NOMO-1 treated with DMSO at 0.1 percent for 48 hours (cell line): ENCODE results near the gene SNRK.
"Not testable (repeated sequence)": the region's sequence is repeated elsewhere in the genome, so short reads cannot be mapped to it uniquely, and the experiment has no call there.

Experiments
- DNase-seq: peaks from one replicate; lab custom pipeline; 2025; ENCODE audit not compliant: unreplicated experiment; lab: John Stamatoyannopoulos, UW

SNRK gene

DNA sequence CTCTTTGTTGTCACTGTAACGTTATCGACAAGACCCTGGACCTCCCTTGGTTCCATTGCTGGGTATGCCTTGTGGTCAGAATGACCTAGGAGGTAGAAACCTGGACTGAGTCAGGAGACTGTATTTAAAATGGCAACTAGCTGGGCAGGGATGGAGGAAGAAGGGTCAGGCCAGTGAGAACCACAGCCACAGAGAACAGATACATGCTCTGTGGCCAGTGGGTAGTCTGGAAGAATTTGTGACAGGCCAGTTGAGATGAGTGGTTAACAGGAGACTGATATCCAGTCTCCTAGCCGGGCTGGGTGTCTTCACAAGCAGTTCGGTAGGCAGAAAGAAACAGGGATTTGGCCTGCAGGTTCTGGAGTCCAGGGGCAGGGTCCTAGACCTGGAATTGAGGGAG lies 58.9 kb downstream of the SNRK start:
- no peak for DNase-seq

DNA sequence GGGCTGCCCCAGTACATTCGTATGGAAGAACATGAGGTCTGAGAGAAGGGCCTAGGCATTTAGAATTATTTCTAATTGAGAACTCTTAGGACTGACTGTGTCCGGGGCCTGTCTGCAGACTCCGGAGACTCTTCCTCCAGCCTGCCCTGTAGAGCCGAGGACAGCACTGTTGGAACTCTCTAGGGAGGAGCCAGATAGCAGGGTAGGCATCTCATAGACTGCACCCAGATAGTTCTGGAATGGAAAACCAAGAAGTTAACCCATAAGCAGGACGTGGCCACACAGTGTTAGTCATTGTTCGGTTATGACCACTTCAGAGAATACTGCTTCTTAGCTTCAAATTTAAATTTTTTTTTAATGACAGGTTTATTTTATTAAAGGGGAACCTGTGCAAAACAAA lies 59.5 kb downstream of the SNRK start:
- no peak for DNase-seq

GRCh38 chr3:43346978-43347749 lies 60.8 kb downstream of the SNRK start:
- DNase-seq, result no peak

DNA sequence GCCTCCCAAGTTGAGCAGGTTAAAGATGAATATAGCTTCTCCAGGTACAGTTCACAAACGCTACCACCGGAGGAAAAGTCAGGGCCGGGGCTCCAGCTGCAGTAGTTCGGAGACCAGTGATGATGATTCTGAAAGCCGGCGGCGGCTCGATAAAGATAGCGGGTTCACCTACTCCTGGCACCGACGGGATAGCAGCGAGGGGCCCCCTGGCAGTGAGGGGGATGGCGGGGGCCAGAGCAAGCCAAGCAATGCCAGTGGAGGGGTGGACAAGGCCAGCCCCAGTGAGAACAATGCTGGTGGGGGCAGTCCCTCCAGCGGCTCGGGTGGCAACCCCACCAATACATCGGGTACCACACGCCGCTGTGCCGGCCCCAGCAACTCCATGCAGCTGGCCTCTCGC lies 61.4 kb downstream of the SNRK start:
- no peak for DNase-seq

DNA sequence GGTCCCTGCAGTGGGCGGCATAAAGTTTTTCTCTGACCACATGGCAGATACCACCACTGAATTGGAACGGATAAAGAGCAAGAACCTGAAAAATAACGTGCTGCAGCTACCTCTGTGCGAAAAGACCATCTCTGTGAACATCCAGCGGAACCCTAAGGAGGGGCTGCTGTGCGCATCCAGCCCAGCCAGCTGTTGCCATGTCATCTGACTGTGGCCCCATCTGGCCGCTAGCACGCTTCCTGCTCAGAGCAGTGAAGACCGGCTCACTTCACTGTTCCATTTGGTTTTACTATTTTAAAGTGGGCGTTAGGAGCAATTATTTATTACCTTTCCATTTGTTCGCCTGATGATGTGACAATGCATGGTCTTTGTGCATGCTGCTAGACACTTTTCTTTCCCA lies 62.0 kb downstream of the SNRK start:
- no peak for DNase-seq

GRCh38 chr3:43348852-43349574 lies 62.7 kb downstream of the SNRK start:
- DNase-seq, result no peak

- no peak for DNase-seq
Observed at GRCh38 chr3:43349716-43350115, 63.4 kb downstream of the SNRK start.

- no peak for DNase-seq
Observed at GRCh38 chr3:43353393-43353792, 67.1 kb downstream of the SNRK start.

DNA sequence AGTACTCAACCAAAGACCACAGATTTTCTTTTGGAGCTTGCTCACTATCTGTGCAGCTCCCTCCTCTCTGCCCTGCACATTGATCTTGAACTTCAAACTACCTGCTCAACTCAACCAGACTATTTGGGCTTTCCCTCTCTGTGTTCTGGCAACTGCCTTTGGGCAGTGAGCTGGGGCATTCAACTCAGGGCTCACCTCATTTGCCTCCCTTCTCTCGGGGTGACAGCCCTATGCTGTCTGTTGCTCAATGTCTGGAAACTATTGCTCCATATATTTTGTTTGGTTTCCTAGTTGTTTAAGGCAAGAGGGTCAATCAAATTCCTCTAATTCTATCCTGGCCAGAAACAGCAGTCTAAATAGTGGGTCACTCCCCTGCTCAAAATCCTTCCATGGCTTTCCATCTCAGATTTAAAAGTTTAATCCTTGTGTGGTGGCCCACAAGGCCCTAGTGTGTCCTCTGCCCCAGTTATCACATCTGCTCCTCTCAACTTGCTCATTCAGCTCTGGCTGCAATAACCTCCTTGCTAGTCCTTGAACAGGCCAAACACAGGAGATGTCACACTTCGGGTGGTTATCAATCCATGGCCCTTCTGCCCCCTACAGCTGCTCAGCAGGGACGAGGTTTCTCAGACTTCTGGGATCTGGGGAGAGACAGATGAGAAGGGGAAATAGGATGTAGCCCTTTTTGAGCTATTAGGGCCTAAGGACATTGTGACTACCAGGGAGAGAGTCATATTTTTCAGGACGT lies 67.8 kb downstream of the SNRK start:
- DNase-seq, result no peak

- DNase-seq, result not testable (repeated sequence)
Observed at GRCh38 chr3:43356033-43356432, 69.7 kb downstream of the SNRK start.

DNA sequence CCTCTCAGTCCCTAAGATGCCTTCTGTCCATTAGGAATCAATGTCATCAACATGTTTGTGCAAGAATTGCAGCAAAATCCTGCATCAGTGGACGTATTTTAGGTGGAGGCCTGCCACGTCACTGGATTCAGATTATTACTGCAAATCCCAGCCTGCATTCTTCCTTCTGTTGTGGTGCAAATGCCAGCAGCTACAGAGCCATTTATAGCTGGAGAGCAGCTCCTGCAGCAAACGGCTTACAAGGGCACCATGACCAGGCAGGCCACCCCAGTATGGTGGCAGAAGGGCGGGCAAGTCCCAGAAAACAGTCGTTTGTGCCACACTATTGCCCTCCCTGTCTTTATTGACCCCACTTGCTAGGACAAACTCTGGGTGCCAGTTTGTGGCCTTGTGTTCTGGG lies 74.7 kb downstream of the SNRK start:
- DNase-seq, result no peak

GRCh38 chr3:43362183-43362582 lies 75.8 kb downstream of the SNRK start:
- no peak for DNase-seq

- no peak for DNase-seq
Observed at GRCh38 chr3:43362961-43363360, 76.6 kb downstream of the SNRK start.

GRCh38 chr3:43363621-43364266 lies 77.4 kb downstream of the SNRK start:
- no peak for DNase-seq

- no peak for DNase-seq
Observed at GRCh38 chr3:43364494-43364893, 78.2 kb downstream of the SNRK start.

GRCh38 chr3:43364926-43365325 lies 78.6 kb downstream of the SNRK start:
- no peak for DNase-seq

GRCh38 chr3:43365601-43366305 lies 79.4 kb downstream of the SNRK start:
- DNase-seq, result no peak

GRCh38 chr3:43366481-43366880 lies 80.1 kb downstream of the SNRK start:
- no peak for DNase-seq

DNA sequence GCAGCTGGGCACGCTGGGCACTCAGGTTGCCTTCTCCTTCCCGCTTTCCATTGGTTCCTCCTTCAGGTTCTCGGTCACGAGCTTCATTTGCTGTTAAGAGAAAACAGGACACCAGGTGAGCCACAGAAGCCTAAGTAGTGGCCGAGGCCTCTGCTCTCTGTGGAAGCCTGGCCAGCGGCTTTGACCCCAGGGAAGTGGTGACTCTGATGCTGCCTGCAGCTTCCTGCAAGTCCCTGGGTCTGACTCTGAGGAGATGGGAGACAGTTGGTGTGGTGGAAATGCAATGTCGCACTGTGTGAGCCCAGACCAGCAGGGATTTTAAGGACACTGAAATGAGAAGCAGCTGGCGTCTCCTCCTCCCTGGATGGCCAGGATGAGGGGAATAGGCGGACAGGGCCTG lies 80.5 kb downstream of the SNRK start:
- DNase-seq, result no peak

DNA sequence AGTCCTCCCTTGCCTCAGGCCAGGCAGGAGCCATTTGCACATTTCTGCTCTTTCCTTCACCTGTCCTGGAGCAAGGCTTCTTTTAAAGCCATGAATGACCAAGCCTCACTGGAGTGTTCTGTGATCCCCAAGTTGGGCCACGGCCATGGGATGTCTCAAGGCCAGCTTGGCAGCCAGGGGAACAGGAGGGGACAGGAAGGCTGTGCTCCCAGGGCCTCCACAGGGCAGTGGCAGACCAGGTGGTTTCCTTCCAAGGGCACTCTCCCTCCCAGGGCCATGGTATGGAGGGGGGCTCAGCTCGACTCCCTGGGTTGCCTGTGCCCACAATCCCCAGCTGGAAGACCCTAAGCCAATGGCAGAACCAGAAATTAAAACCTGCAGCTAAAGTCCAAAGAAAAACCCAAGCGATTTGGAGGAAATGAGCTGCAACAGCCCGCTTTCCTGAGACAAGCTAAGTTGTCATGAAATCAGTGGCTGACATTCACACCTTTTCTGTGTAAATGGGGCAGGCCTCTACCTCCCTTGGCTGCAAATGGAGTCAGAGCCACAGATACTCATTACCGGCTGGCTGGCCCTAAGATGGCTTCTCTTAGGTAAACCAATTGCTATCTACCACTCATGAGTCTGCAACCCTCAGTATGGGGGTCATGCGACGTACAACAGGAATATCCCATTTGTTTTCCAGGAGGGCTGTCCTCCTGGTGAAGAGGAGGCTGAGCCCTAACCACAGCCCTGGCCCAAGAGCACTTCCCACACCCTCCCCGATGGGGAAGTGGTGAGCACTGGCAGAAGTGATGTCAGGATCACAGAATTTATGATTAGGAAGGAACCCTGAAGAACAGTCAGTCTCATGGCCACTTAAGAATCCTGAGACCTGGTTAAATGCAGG lies 83.3 kb downstream of the SNRK start:
- peak; percentile 54 for DNase-seq
